ENCODE results near the gene SNRNP35. TPM values are rescaled to one million over a fixed set of nuclear protein-coding genes. Genes with fewer than 3 reads are reported as not detected.

SNRNP35 gene
- total RNA-seq, 1 donor from 2014 or later = 18.3 TPM

Other genes starting within 250 kb of the SNRNP35 start
- gene MPHOSPH9, start 225.0 kb upstream of the SNRNP35 start, total RNA-seq = 12.8 TPM
- 5.4 TPM for gene MTRFR, start 224.7 kb upstream of the SNRNP35 start, total RNA-seq
- gene CDK2AP1, start 186.3 kb upstream of the SNRNP35 start, total RNA-seq = 105 TPM
- 28.5 TPM for gene SBNO1, start 93.3 kb upstream of the SNRNP35 start, total RNA-seq
- 39.9 TPM for gene KMT5A, start 74.0 kb upstream of the SNRNP35 start, total RNA-seq
- gene RILPL2, start 21.5 kb upstream of the SNRNP35 start, total RNA-seq = 10.4 TPM
- gene RILPL1, start 75.6 kb downstream of the SNRNP35 start, total RNA-seq = 17.9 TPM
- 241 TPM for gene TMED2, start 126.4 kb downstream of the SNRNP35 start, total RNA-seq
- gene DDX55, start 144.0 kb downstream of the SNRNP35 start, total RNA-seq = 20.1 TPM
- 45.6 TPM for gene EIF2B1, start 175.5 kb downstream of the SNRNP35 start, total RNA-seq
- 20.5 TPM for gene GTF2H3, start 175.7 kb downstream of the SNRNP35 start, total RNA-seq
- gene TCTN2, start 213.0 kb downstream of the SNRNP35 start, total RNA-seq = 6.6 TPM

Data from mesenteric fat pad (tissue), 1 donor.